Heart left ventricle (tissue), 16 donors: ENCODE data around the gene DBR1. TPM values are rescaled to one million over a fixed set of nuclear protein-coding genes. Genes with fewer than 3 reads are reported as not detected.

Source experiments
- ATAC-seq, 4 donors: fragments of 200-7000 bp; cut with Tn5 transposase; one replicate each; pipeline ENCODE4 v1.9.1; 2020 to 2022; ENCODE audit warnings: moderate library complexity in 4 of 4, mild to moderate bottlenecking in 3 of 4, moderate number of reproducible peaks in 1 of 4
- DNase-seq, 5 donors: peaks; one replicate each; pipeline ENCODE4 v3.0.0-alpha.2; 2020
- H3K27ac ChIP-seq, 12 donors: fragments of 200-600 bp; sonication (generic) in 4 of 12; one replicate each; pipeline versions ENCODE4 v1.5.0 to v1.8.0; 2016 to 2022; ENCODE audit warnings: mild to moderate bottlenecking in 2 of 12
- H3K27me3 ChIP-seq, 9 donors: fragments of 200-600 bp; sonication (generic) in 2 of 9; one replicate each; pipeline versions ENCODE4 v1.5.1 to v1.8.0; 2016 to 2022; ENCODE audit warnings: mild to moderate bottlenecking in 3 of 9
- H3K36me3 ChIP-seq, 9 donors: fragments of 200-600 bp; sonication (generic) in 2 of 9; one replicate each; pipeline versions ENCODE4 v1.5.0 to v1.8.0; 2018 to 2022; ENCODE audit warnings: mild to moderate bottlenecking in 2 of 9
- H3K4me1 ChIP-seq, 12 donors: fragments of 200-600 bp; sonication (generic) in 4 of 12; one replicate each; pipeline versions ENCODE4 v1.5.0 to v1.8.0; 2016 to 2022; ENCODE audit warnings: mild to moderate bottlenecking in 3 of 12
- H3K4me3 ChIP-seq, 12 donors: fragments of 200-600 bp; sonication (generic) in 4 of 12; one replicate each; pipeline versions ENCODE4 v1.5.0 to v1.8.0; 2017 to 2022; ENCODE audit warnings: mild to moderate bottlenecking in 9 of 12, moderate library complexity in 4 of 12
- H3K9me3 ChIP-seq, 12 donors: fragments of 200-600 bp; sonication (generic) in 4 of 12; one replicate each; pipeline versions ENCODE4 v1.5.0 to v1.8.0; 2016 to 2022; ENCODE audit warnings: mild to moderate bottlenecking in 1 of 12
- POLR2A ChIP-seq, 2 donors: fragments of 450-650 bp; IDR thresholded peaks; one replicate each; pipeline ENCODE4 v1.6.1; 2017; ENCODE audit warnings: antibody characterized with exemption in 2 of 2, mild to moderate bottlenecking in 2 of 2, moderate library complexity in 2 of 2
- WGBS, 4 donors: extraction: QIAGEN DNeasy Blood & Tissue Kit in 2 of 4; methylation state at CpG; one replicate each; pipeline versions ENCODE4 v1.1.5 to v1.1.7; 2013 to 2018; 5-methylcytosine and 5-hydroxymethylcytosine counted together
- intact Hi-C, 10 donors: fragments of 100-400 bp; cut with DNase I; formaldehyde crosslinking; loops; one replicate each; pipeline versions ENCODE4 v1.11.1 to v1.14.2; 2022
- polyA plus RNA-seq, 2 donors: library from polyadenylated mRNA; stranded (reverse); fragments of 200-250 nt; gene quantifications; one replicate each; pipeline ENCODE4 v1.2.3, GENCODE V29; 2013
- total RNA-seq, 9 donors: library from RNA; depleted of rRNA in 2 of 9; stranded (reverse); fragments of >200 nt in 2 of 9; fragmentation: NEBNext Ultra II Directional in 3 of 9; extraction: Animal tissue kit (Norgen Biotek cat#: 25700) in 3 of 9; gene quantifications; one replicate each; pipeline versions ENCODE4 v1.1.0 to v1.2.4, GENCODE V29; 2016 to 2023
- TF ChIP-seq, protein P1 (sequence below), 12 donors: fragments of 200-600 bp; sonication (generic) in 4 of 12; IDR thresholded peaks; one replicate each; pipeline versions ENCODE4 v1.5.0 to v1.8.0; 2018 to 2022; ENCODE audit warnings: antibody characterized with exemption in 12 of 12, mild to moderate bottlenecking in 5 of 12
- donor health status: ischemic (EF 13 %, LVEDD 7.1; RV severe dilation, severe dysfunction).
- donor health status: healthy with polysubstance abuse.
- donor health status: DM: no; HTN: yes; CAD: no.
- donor health status: DM: no; HTN: no; CAD: no.
- donor health status: ischemic (EF 25% LVEDD 6.9; RV normal size, moderate dysfunction).
- donor health status: ischemic (EF 25% LVEDD 5.7; RV mildly dilated, moderate dysfunction).
- donor health status: healthy.
- donor health status: DM: yes; HTN: yes; CAD: no.
- donor health status: ischemic (EF 35%, LVEDD 5.7; RV mildly dilated, moderate dysfunction).
- donor health status: nonischemic (EF 11% LVEDD 7.7; RV severe dilation, severe dysfunction).
- donor health status: DM: yes; HTN: yes; CAD: no.
- donor health status: PGD.
- donor health status: ischemic (EF 29% LVEDD 5.4; RV normal size, mild dysfunction).
- donor health status: nonischemic (EF 23%, LVEDD 6.1; RV moderate dilation, normal function).

The DBR1 gene
- total and polyA plus RNA-seq, 11 donors, result 3.2 to 11.0 (median 7.9) TPM

DNA sequence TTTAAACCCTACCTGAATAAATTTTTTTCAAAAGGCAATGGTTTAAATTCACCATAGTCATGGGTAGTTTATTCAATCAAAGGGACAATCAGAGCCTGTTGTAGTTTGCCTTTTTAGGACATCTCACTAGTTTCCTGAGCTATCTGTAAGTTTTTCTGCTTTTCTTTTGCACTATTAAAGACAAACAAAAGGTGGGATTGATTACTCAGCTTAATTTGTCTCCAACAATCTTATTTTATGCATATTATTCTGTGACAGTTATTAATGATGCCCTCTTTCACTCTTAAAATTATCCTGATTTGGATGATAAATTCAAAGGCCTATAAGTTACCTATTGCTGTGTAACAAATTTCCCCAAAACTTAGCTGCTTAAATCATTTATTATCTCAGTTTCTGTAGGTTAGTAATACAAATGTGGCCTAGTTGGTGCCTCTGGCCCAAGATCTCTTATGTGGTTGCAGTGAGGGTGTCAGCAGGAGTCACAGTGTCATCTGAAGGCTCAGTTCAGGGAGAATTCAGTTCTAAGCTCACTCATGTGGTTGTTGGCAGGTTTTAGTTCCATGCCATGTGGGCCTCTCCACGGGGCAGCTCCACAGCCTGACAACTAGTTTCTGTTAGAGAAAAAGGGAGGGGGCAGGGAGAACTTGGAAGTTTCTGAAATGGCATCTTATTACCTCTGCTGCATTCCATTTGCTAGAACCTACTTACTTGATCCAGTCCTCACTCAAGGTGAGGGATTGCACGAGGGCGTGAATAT, 28.4 kb upstream of the DBR1 start:
- TF ChIP-seq, protein P1, sequence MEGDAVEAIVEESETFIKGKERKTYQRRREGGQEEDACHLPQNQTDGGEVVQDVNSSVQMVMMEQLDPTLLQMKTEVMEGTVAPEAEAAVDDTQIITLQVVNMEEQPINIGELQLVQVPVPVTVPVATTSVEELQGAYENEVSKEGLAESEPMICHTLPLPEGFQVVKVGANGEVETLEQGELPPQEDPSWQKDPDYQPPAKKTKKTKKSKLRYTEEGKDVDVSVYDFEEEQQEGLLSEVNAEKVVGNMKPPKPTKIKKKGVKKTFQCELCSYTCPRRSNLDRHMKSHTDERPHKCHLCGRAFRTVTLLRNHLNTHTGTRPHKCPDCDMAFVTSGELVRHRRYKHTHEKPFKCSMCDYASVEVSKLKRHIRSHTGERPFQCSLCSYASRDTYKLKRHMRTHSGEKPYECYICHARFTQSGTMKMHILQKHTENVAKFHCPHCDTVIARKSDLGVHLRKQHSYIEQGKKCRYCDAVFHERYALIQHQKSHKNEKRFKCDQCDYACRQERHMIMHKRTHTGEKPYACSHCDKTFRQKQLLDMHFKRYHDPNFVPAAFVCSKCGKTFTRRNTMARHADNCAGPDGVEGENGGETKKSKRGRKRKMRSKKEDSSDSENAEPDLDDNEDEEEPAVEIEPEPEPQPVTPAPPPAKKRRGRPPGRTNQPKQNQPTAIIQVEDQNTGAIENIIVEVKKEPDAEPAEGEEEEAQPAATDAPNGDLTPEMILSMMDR (IDR thresholded peaks at IDR 0.05), result no peak
- TF ChIP-seq POLR2A (IDR thresholded peaks at IDR 0.05), result no peak
- H3K4me1 ChIP-seq, result peaks cover 0 to 51% (median 20%) of the 10 kb centered on the region in 12 donors
- H3K9me3 ChIP-seq, result no peaks in the 10 kb centered on the region
- H3K4me3 ChIP-seq, result no peak overlapping the region
- H3K27me3 ChIP-seq, result no peaks in the 10 kb centered on the region
- peaks cover 0 to 6% (median 0%) of the 10 kb centered on the region in 9 donors for H3K36me3 ChIP-seq
- intact Hi-C loops, result no loop called here
- ATAC-seq, result no peak
- DNase-seq, result no peak
- H3K27ac ChIP-seq, result no peak overlapping the region
- WGBS, 4 donors, result 72 to 83% (median 81%) methylated on average over 3 of the region's 3 CpGs

GRCh38 chr3:138200424-138200823, 25.7 kb upstream of the DBR1 start:
- H3K27me3 ChIP-seq, result no peaks in the 10 kb centered on the region
- 83 to 91% (median 88%) methylated on average over 1 of the region's 1 CpG for WGBS, 4 donors
- TF ChIP-seq POLR2A (IDR thresholded peaks at IDR 0.05), result no peak
- TF ChIP-seq, protein P1 (IDR thresholded peaks at IDR 0.05), result no peak
- peaks cover 0 to 6% (median 0%) of the 10 kb centered on the region in 9 donors for H3K36me3 ChIP-seq
- H3K9me3 ChIP-seq, result no peaks in the 10 kb centered on the region
- no peak for ATAC-seq
- no peak for DNase-seq
- no peak overlapping the region for H3K27ac ChIP-seq
- intact Hi-C loops, result no loop called here
- peaks cover 0 to 48% (median 25%) of the 10 kb centered on the region in 12 donors for H3K4me1 ChIP-seq
- no peak overlapping the region for H3K4me3 ChIP-seq

DNA sequence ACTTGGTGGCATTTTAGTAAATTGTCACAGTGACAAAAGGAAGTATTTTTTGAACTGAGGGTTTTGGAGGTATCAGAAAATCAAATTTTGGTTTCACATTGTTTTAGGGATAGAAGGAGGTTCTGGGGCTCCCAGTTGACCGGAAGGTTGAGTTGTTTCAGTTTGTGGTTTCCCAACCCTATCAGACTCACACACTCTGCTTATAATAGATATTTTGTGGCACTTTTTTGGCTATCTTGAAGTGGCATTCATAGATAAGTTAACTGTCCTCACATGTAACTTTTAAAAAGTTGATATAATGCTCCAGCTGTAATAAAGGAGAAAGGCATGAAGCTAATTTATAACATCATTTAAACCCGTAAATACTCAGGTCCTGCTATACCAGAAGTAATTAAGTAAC, 25.1 kb upstream of the DBR1 start:
- Histone ChIP-seq H3K4me1 (peaks cover 0 to 44% (median 26%) of the 10 kb centered on the region in 12 donors), H3K9me3 (no peaks in the 10 kb centered on the region), H3K4me3 (no peak overlapping the region), H3K27me3 (no peaks in the 10 kb centered on the region), H3K36me3 (peaks cover 0 to 9% (median 0%) of the 10 kb centered on the region in 9 donors), H3K27ac (no peak overlapping the region)
- TF ChIP-seq, protein P1 (IDR thresholded peaks at IDR 0.05), result no peak
- TF ChIP-seq POLR2A (IDR thresholded peaks at IDR 0.05), result no peak
- intact Hi-C loops, result loop anchor here in 1 of 10 donors (10.0 kb wide), 1 partner anchor 125 kb away; the partner anchor contains the start of gene NME9
- DNase-seq (no peak), ATAC-seq (no peak)
- 48 to 71% (median 61%) methylated on average over 2 of the region's 2 CpGs for WGBS, 4 donors

- no peak overlapping the region for H3K4me3 ChIP-seq
- peaks cover 0 to 13% (median 0%) of the 10 kb centered on the region in 9 donors for H3K36me3 ChIP-seq
- ATAC-seq (no peak), DNase-seq (no peak)
- H3K27me3 ChIP-seq, result no peaks in the 10 kb centered on the region
- WGBS, 4 donors, result 68 to 85% (median 71%) methylated on average over 1 of the region's 1 CpG
- intact Hi-C loops, result loop anchor here in 1 of 10 donors (10.0 kb wide), 1 partner anchor 127 kb away; the partner anchor contains the start of gene NME9
- no peaks in the 10 kb centered on the region for H3K9me3 ChIP-seq
- TF ChIP-seq, protein P1 (IDR thresholded peaks at IDR 0.05), result no peak
- no peak for TF ChIP-seq POLR2A (IDR thresholded peaks at IDR 0.05)
- peaks cover 0 to 29% (median 16%) of the 10 kb centered on the region in 12 donors for H3K4me1 ChIP-seq
- no peak overlapping the region for H3K27ac ChIP-seq
These were observed 22.8 kb upstream of the DBR1 start for GRCh38 chr3:138197524-138197923.
